UCSD-AML1 (cell line): ENCODE measurements around the gene NOL4L.

Experiments
- DNase-seq: peaks from one replicate; lab custom pipeline; 2025; ENCODE audit not compliant: unreplicated experiment; lab: John Stamatoyannopoulos, UW

Gene NOL4L, protein sequence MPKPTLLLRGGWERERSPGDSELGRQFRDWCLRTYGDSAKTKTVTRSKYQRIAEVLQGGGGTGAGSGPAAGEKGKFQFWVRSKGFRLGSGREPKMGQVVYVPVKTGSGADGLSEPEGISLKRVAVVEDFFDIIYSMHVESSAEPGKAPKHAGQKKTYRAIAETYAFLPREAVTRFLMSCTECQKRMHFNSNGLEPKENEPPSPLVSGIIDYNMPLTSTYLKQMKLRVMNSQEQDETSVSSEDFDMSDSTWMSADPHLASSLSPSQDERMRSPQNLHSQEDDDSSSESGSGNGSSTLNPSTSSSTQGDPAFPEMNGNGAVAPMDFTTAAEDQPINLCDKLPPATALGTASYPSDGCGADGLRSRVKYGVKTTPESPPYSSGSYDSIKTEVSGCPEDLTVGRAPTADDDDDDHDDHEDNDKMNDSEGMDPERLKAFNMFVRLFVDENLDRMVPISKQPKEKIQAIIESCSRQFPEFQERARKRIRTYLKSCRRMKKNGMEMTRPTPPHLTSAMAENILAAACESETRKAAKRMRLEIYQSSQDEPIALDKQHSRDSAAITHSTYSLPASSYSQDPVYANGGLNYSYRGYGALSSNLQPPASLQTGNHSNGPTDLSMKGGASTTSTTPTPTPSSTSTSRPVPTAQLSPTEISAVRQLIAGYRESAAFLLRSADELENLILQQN

DNA sequence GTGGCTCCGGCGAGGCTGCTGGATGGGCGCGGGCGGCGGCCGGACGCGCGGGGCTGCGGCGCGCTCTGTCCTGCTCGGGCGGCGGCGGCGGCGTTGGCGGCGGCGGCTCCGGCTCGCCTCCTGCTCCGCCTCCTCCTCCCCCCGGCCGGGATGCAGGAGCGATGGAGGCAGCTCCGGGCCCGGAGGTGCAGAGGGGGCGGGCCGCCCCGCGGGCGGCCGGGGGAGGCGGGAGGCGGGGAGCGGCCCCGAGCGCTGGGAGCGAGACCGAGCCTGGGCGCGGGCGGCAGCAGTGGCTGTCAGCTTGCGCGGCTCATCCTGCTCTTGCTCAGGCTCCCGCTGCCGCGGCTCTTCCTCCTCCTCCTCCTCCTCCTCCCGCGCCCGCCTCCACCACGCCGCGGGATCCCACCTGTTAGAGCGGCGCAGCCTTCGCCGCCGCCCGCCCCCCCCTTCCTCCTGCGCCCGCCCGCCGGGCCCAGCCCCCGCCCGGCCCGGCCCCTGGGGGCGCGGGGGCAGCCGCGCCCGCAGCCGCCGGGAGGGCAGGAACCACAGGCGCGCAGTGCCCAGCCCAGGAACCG, at the start of gene NOL4L:
Gene NOL4L, minus strand, starts transcription at position 323 of the 575 bp plus-strand sequence. CDS start 443 bp downstream, outside the sequence.
- peak; percentile 46 for DNase-seq

DNA sequence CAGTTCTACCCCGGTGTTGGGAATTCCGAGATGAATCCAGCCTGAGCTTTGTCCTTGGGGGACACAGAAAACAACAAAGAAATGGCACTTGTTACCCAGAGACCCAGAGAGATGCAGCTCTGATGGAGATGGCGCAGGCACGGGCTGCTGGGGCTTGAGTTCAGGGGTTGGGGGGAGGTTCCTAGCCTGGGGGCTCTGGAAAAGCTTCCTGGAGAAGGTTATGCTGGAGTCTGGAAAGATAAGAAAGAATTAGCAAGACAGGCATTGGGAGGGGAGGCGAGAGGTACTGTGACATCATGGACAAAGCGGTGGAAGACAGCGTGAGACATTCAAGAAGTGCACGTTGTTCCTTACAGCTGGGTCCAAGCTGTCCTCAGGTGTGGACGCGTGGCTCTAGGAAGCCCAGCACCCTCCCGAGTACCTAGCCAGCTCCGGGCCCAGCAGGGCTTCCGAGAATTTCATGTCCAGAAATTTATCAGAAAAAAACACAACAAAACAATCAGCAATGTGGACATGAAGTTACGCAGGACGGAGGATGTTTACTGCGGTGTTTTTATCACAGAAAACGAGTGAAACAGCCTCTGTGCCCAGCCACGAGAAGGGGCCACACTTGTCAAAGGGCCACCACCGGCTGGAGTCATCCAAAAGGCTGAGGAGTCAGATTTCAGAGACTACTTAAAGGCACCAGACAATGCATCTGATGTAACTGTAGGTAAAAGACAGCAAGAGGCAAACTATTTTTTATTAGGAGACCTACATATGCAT, 49.1 kb upstream of the NOL4L start:
- no peak for DNase-seq

DNA sequence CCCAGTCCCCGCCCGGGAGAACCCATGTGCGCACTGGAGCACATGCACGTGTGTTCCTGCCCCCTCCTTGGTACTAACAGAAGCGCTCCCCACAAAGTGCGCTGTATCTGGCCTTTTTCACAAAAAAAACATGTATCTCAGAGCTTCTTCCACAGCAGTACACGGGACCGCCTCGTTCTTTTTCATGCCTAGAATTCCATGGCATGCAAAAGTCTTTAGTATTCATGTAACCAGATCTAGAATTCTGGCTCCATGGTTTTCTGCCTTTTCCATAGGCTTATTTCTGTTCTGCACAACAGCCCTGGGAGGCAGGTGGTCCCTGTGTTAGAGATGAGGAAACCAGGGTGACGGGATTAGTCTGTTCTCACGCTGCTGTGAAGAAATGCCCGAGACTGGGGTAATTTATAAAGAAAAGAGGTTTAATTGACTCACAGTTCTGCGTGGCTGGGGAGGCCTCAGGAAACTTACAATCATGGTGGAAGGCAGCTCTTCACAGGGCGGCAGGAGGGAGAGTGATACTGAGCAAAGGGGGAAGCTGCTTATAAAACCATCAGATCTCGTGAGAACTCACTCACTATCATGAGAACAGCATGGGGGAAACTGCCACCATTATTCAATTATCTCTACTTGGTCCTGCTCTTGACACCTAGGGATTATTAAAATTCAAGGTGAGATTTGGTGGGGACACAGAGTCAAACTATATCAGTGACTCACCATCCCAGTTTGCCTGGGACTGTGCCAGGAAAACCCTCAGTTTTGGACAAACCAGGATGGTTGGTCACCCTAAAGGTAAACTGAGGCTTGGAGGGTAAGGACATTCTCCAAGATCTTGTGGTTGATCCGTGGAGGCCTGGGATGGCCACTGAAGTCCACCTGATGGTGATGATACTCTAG, 47.6 kb upstream of the NOL4L start:
- DNase-seq, result no peak

DNA sequence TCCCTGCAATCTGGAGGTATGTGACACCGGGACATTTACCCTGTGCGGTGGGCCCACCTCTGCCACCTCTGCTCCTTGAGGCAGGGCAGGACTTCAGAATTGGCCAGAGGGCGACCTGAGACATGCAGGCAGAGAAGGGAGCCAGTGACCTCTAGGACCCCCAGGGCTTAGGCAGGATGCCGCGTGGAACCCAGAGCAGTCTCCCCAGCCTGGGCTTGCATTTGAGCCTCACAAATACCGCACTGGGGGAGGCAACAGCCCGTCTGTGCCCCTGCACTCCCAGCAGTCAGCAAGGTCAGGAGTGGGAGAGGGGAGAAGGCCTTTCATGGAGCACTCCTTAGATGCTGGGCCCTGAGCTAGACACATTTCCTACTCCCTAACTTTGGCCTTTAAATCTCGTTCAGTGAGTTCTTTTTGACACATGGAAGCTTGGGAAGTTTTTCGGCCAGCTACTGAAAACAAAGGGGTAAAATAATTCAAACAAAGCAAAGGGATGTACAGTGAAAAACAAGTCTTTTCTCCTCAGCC, 46.9 kb upstream of the NOL4L start:
- no peak for DNase-seq

DNA sequence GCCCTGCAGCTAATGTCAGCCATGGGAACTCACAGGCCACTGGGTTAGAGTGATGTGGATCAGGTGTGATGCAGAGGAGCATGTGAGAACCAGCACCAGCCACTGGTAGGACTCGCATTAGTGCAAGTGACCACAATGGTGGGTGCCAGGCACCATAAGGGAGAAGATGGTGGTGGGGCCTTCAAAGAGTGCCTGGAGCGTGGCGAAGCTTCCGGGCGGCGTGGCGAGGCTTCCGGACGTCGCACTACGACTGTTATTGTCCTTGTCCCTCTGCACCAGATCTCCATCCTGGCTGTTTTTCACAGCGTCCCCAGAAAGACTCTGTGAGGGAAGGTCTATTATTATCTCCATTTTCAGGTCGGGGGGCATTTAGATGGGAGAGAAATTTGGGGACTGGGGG, 44.7 kb upstream of the NOL4L start:
- DNase-seq, result no peak

DNA sequence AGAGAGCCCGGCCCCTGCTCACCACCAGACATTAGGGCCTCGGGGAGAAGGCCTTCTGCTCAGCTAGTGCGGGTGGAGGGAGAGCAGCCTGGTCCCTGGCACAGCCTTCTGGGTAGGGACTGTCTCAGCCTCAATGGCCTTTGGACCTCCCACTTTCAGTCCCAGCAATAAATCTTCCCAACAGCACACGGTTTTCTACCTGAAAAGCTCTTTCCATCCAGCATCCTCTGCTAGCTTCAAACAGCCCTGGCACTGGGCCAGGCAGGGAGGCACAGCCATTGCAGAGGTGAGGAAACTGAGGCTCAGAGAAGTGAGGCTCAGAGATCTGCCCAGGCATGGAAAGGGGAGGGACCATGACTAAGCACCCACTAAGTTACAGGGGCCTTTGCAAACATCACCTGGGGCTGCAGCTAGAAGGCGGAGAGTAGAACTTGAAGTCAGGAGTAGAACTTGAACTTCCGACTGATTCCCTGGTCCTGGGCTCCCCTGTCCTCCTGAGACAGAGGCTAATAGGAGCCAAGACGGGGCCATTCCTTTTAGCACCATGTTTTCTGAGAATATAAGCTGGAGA, 43.9 kb upstream of the NOL4L start:
- DNase-seq, result no peak

DNA sequence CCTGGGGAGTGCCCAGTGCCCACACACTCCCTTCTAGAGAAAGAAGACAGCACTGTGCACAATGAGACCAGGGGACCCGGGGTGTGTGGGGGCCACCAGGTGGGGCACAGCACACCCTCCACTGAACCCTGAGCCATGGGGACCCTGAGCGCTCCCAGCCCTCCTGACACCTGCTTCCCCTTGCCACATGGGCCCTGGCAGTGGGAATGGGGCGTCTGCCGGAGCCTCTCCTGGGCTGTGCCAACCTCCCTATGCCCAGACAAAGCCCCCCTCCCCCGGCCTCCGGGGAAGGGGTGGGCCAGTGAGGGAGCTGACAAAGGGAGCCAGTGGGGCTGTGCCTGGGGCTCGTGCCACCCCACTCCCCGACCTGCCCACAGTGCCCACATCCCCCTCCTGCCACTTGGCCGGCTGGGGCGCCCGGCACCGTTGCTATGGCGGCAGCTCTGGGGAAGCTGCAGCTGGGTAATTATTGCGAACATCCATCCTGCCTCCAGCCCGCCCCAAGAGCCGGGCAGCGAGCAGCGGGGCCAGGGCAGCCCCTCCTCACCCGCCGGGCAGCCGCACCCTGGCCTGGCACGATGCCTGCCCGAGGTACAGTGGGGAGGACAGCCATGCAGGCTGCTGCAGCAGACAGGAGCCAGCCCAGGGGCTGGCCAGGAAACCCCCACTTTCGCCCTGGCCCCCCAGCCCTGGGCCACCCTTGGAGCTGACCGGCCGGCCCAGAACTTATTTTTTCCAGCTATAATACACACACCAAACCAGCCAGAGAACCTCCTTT, 41.9 kb upstream of the NOL4L start:
- peak; percentile 60 for DNase-seq

DNA sequence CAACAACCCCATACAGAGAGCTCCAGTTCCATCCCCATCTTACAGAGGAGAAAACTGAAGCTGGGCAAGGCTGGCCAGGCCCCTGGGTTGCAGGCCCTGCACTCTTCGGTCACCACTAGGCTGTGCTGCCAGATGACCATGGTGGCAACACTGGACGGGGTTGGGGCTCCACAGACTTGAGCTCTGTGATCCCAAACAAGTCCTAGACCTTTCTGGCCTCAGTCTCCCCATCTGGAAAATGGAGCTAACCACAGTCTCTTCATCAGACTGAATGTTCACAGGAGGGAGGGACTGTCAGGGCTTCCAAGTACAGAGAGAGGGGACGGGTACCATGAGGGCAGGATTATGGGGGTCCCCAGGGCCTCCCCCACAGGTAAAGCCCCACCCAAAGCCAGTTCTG, 41.3 kb upstream of the NOL4L start:
- no peak for DNase-seq

DNA sequence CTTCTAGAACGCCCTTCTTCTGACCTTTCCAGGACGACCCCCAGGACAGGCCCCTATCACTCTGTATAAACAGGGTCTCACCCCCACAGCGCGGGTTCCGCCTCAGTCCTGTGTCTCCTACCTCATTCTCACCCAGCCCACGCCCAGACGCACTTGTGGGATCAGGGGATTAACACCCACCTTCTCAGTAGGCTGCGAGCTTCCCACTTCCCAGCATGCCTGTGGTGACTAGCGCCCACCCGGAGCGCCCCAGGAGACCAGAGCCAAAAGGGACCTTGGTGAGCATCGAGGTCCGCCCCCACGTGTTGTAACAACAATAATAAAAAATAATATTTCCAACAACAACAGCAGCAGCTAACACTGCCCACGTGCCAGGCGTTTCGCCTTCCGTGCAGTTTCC, 40.9 kb upstream of the NOL4L start:
- no peak for DNase-seq

DNA sequence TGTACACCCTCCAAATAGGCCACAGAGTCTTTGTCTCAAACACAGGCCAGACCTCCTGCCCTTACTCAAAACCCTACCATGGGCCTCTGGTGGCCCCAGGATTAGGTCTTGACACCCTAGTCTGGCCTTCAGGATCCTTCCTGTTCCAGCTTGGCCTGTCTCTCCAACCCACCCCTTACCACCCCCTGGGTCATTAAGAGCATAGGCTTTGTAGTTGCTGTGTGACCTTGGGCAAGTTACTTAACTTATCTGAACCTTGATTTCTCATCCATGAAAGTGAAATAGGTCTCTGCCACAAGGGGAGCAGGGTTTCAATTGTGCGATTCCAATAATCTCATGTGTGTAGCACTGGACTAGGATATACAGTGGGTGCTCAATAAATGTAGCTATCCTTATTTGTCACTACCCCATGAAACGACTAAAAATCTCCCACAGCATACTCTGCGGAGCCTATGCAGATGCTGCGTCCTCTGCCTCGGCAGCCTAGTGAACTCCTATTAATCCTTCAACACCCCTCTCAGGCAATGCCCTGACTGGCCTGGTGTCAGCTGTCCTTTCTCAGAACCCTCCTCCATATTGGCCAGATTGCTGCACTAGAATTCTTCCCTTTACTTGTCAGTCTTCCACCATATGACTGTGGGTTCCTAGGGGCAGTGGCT, 39.7 kb upstream of the NOL4L start:
- DNase-seq, result no peak

DNA sequence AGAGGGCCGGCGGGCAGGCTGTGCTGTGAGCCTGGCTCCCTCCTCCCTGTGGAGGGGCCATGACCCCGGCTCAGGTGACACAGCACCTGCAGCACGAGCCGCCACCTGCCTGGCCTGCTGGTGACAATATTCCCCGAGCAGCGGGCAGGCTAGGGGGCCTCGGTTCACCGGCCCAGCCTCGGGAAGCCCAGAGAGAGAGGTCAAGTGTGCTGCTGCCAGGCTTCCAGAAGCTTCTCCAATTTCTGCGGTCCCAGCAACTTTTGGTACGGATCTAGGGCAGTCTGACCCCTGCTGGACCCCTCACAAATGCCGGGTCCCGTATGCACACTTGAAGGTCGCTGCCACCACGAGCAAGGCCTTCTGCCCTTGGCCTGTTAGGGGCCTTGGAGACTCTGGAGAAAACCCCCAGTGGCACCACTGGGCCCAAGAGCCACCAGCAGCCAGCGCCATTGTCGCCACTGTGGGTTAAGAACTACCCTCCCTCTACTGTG, 38.6 kb upstream of the NOL4L start:
- no peak for DNase-seq

DNA sequence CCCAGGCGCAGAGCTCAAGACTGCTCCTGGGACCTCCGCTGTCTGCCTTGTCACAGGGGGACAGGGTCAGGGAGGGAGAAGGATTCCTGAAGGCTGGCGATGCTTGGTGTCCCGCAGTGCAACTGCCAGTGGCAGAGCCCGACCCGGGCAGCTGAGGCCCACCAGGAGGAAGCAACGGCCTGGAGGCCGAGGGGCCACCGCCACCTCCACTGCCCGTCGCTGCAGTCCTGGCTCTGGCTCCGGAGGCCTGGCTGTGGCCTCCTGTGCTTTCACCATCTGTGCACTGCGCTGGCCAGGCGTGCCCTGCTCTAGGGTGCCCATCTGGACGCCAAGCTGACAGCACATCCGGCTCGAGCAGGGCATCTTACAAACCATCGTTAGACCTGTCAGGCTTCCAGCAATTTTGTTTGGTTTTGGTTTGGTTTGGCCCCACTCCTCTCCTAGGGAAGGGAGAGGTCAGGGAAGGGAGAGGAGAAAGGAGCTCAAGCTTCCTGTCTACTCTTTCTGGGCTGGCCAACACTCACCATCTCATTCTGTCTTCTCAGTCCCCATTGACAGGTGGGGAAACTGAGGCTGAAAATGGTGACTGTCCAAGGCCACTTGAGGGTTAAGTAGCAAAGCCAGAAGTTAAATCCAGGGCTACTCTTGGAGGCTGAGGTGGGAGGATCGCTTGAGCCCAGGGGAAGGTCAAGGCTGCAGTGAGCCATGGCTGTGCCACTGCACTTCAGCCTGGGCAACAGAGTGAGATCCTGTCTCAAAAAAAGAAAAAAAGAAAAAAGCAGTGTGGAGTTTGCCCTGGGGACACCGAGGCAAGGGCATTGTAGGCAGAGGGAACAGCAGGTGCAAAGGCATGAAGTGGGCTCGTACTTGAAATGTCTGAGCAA, 37.7 kb upstream of the NOL4L start:
- DNase-seq, result no peak

DNA sequence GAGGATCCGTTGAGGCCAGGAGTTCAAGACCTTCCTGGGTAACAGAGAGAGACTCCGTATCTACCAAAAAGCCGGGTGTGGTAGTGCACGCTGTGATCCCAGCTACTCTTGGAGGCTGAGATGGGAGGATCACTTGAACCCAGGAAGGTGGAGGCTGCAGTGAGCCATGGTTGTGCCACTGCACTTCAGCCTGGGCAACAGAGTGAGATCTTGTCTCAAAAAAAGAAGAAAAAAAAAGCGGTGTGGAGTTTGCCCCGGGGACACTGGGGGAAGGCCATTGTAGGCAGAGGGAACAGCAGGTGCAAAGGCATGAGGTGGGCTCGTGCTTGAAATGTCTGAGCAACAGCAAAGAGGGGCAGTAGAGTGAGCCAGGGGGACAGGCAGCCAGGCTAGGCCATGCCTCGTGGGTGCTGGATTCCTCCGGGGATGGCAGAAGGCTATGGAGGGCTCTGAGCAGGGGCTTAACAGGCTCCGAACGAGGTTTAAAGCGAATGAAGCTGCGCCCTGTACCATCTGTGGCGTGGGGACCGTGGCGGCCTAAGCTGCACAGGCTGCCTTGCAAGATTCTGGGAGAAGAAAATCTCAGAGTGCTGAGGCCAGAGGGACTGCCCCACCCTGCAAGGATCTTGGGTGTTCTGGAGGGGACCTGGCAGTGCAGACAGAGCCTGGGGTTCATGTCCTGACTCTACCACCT, 36.9 kb upstream of the NOL4L start:
- no peak for DNase-seq

DNA sequence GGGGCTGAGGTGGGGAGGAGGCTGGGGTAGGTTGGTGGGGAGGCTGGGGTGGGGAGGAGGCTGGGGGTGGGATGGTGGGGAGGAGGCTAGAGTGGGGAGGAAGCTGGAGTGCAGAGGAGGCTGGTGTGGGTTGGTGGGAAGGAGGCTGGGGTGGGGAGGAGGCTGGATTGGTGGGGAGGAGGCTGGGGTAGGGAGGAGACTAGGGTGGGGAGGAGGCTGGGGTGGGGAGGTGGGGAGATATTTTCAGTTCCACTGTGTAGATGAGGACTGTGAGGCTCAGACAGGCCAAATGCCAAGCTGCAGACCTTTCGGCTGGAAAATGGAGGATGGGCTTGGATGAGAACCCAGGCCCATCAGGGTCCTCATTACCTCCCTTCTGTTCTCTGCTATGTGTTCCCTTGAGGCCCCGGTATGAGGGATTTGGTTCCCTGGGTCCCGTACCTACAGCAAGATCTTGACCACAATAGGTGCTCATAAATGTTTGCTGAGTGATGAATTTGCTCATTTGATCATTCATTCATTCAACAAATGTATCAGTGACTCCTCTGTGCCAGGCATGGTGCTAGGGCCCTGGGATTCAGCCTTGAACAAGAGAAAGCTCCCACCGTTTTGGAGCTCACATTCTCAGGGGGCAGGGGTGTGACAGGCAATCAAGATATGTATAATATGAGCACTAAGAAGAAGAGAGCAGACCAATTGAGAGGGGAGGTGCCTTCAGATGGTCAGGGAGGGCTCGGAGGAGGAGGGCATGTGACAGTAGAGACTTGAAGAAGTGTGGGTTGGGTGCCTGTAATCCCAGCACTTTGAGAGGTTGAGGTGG, 36.1 kb upstream of the NOL4L start:
- DNase-seq, result peak; percentile 71

DNA sequence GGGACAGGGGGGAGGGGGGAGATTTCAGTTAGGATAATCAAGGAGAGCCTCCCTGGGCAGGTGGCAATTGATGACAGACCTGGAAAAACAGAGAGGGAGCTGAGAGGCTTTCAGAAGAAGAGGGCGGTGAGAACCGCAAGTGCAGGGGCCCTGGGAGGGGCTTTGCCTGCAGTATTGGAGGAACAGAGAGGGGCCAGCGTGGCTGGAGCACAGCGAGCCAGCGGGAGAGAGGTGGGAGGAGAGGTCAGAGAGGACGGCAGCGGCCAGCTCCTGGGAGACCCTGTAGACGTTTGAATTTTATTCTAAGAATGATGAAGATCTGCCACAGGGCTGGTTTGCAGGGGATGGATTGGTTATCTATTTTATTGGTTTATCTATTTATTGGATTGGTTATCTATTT, 34.5 kb upstream of the NOL4L start:
- DNase-seq, result no peak

DNA sequence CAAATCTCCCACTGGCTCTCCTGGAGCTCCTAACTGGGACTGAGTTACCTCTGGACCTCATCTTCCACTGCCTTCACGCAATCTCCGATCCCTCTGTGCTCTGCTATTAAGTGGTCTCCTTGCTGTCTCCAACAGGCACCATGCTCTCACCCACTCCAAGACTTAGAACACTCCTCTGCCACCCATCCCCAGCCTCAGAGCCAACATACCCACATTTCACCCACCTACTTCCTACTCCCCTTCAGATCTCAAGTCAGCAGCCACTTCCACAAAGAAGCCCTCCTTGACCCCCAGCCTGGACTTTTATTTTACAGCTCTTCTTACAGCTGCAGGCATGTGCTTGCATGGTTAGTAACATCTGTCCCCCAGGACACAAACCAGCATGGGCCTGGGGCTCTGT, 29.6 kb upstream of the NOL4L start:
- no peak for DNase-seq
